Loucy (cell line): ENCODE data around the gene CIAO3.
"Not testable (repeated sequence)": the region's sequence is repeated elsewhere in the genome, so short reads cannot be mapped to it uniquely, and the experiment has no call there.

ENCODE experiments used
- H2AFZ ChIP-seq: fragments of 200-600 bp; sonication (generic); 2 replicates; pipeline ENCODE4 v1.6.0; 2016; ENCODE audit warnings: antibody characterized with exemption, mild to moderate bottlenecking, low read length, moderate library complexity
- H3F3A ChIP-seq: fragments of 200-600 bp; 2 replicates; pipeline ENCODE4 v1.6.0; 2016; ENCODE audit warnings: antibody characterized with exemption, low read depth, mild to moderate bottlenecking
- H3K27me3 ChIP-seq: fragments of 200-600 bp; sonication (generic); 2 replicates; pipeline ENCODE4 v1.6.1; 2014; ENCODE audit warnings: low read length, mild to moderate bottlenecking; ENCODE audit not compliant: insufficient read depth, poor library complexity, severe bottlenecking
- H3K36me3 ChIP-seq: fragments of 200-600 bp; sonication (generic); 2 replicates; pipeline ENCODE4 v1.6.1; 2016; ENCODE audit warnings: low read length; ENCODE audit not compliant: insufficient read depth
- H3K4me1 ChIP-seq: fragments of 200-600 bp; sonication (generic); 2 replicates; pipeline ENCODE4 v1.5.1; 2014; ENCODE audit warnings: low read length, mild to moderate bottlenecking; ENCODE audit not compliant: insufficient read depth, poor library complexity, severe bottlenecking
- H3K4me2 ChIP-seq: fragments of 200-600 bp; sonication (generic); 2 replicates; pipeline ENCODE4 v1.6.0; 2014; ENCODE audit warnings: antibody characterized with exemption, low read length, low read depth, mild to moderate bottlenecking; ENCODE audit not compliant: poor library complexity, severe bottlenecking
- H3K4me3 ChIP-seq: fragments of 200-600 bp; sonication (generic); 2 replicates; pipeline ENCODE4 v1.5.1; 2014; ENCODE audit warnings: low read length, mild to moderate bottlenecking, mixed read lengths; ENCODE audit not compliant: poor library complexity, severe bottlenecking
- H3K79me2 ChIP-seq: fragments of 200-600 bp; sonication (generic); 2 replicates; pipeline ENCODE4 v1.6.1; 2014; ENCODE audit warnings: low read length; ENCODE audit not compliant: insufficient read depth
- H3K9ac ChIP-seq: fragments of 200-600 bp; sonication (generic); 2 replicates; pipeline ENCODE4 v1.6.0; 2014; ENCODE audit warnings: mild to moderate bottlenecking, low read depth, low read length, moderate library complexity; ENCODE audit not compliant: poor library complexity, severe bottlenecking
- H3K9me2 ChIP-seq: fragments of 200-600 bp; sonication (generic); replicated peaks from 2 replicates; pipeline ENCODE4 v1.6.1; 2016; ENCODE audit warnings: low read depth, low read length, mixed read lengths
- H3K9me3 ChIP-seq: fragments of 200-600 bp; sonication (generic); 2 replicates; pipeline ENCODE4 v1.6.1; 2014; ENCODE audit warnings: mild to moderate bottlenecking, antibody characterized with exemption, low read length, low read depth; ENCODE audit not compliant: insufficient read depth
- H4K20me1 ChIP-seq: fragments of 200-600 bp; sonication (generic); 2 replicates; pipeline ENCODE4 v1.6.0; 2014; ENCODE audit warnings: antibody characterized with exemption, low read length, mild to moderate bottlenecking; ENCODE audit not compliant: insufficient read depth, poor library complexity, severe bottlenecking
- CTCF ChIP-seq: fragments of 200-600 bp; sonication (generic); conservative IDR thresholded peaks from 2 replicates; pipeline ENCODE4 v1.5.1; 2014; ENCODE audit warnings: mild to moderate bottlenecking, antibody characterized with exemption, low read length
- EZH2phosphoT487 ChIP-seq: fragments of 200-600 bp; IDR thresholded peaks from 2 replicates; pipeline ENCODE4 v1.6.1; 2018; ENCODE audit warnings: antibody characterized with exemption, mild to moderate bottlenecking, moderate library complexity, borderline replicate concordance

The CIAO3 gene

GRCh38 chr16:759110-759910 lies 18.5 kb upstream of the CIAO3 start:
- Histone ChIP-seq H3K4me2 (no peak overlapping the region), H3F3A (no peaks in the 10 kb centered on the region), H3K4me1 (no peaks in the 10 kb centered on the region), H3K79me2 (no peaks in the 10 kb centered on the region), H3K9ac (no peak overlapping the region), H3K9me2 (no peaks in the 10 kb centered on the region), H4K20me1 (no peaks in the 10 kb centered on the region), H2AFZ (no peak overlapping the region), H3K4me3 (no peak overlapping the region), H3K36me3 (no peaks in the 10 kb centered on the region), H3K27me3 (no peaks in the 10 kb centered on the region), H3K9me3 (no peaks in the 10 kb centered on the region)
- TF ChIP-seq EZH2phosphoT487 (no peak), CTCF (no peak)

GRCh38 chr16:756428-756827 lies 15.6 kb upstream of the CIAO3 start:
- Histone ChIP-seq H3K4me3 (no peak overlapping the region), H3K9ac (no peak overlapping the region), H3K9me2 (no peaks in the 10 kb centered on the region), H3K4me1 (no peaks in the 10 kb centered on the region), H3K36me3 (no peaks in the 10 kb centered on the region), H2AFZ (no peak overlapping the region), H3K4me2 (no peak overlapping the region), H4K20me1 (no peaks in the 10 kb centered on the region), H3K79me2 (no peaks in the 10 kb centered on the region), H3K27me3 (no peaks in the 10 kb centered on the region), H3K9me3 (no peaks in the 10 kb centered on the region), H3F3A (no peaks in the 10 kb centered on the region)
- TF ChIP-seq CTCF (no peak), EZH2phosphoT487 (no peak)

- no peaks in the 10 kb centered on the region for H3K4me1 ChIP-seq
- H3K4me3 ChIP-seq: no peak overlapping the region
- H3K9me2 ChIP-seq: no peaks in the 10 kb centered on the region
- no peaks in the 10 kb centered on the region for H4K20me1 ChIP-seq
- no peaks in the 10 kb centered on the region for H3F3A ChIP-seq
- no peak for TF ChIP-seq CTCF
- no peak for TF ChIP-seq EZH2phosphoT487
- no peaks in the 10 kb centered on the region for H3K36me3 ChIP-seq
- no peak overlapping the region for H2AFZ ChIP-seq
- no peaks in the 10 kb centered on the region for H3K79me2 ChIP-seq
- no peaks in the 10 kb centered on the region for H3K27me3 ChIP-seq
- no peak overlapping the region for H3K4me2 ChIP-seq
- no peak overlapping the region for H3K9ac ChIP-seq
- no peaks in the 10 kb centered on the region for H3K9me3 ChIP-seq
Observed at GRCh38 chr16:754656-755055, 13.9 kb upstream of the CIAO3 start.

- not testable (repeated sequence) for H3K4me2 ChIP-seq, H3K79me2 ChIP-seq, H2AFZ ChIP-seq, H3F3A ChIP-seq, H3K4me3 ChIP-seq, H4K20me1 ChIP-seq, H3K27me3 ChIP-seq, H3K4me1 ChIP-seq, H3K9me3 ChIP-seq, H3K9ac ChIP-seq, H3K36me3 ChIP-seq, H3K9me2 ChIP-seq
Observed at GRCh38 chr16:754121-754607, 13.4 kb upstream of the CIAO3 start.
